C4-2B (cell line): ENCODE results near the gene SFTPB.

Experiments used
- H3K27ac ChIP-seq: fragments of 450-650 bp; 2 replicates; pipeline ENCODE4 v1.5.1; 2017
- CTCF ChIP-seq: fragments of 450-650 bp; conservative IDR thresholded peaks from 2 replicates; pipeline ENCODE4 v1.5.1; 2017; ENCODE audit warnings: mild to moderate bottlenecking
- ZFX ChIP-seq: fragments of 450-650 bp; IDR thresholded peaks from 2 replicates; pipeline ENCODE4 v1.6.1; 2017

The SFTPB gene

GRCh38 chr2:85681372-85681763, 13.4 kb upstream of the SFTPB start:
- no peak for TF ChIP-seq ZFX
- TF ChIP-seq CTCF = no peak
- no peak overlapping the region for H3K27ac ChIP-seq

GRCh38 chr2:85680707-85681371, 12.8 kb upstream of the SFTPB start:
- H3K27ac ChIP-seq = no peak overlapping the region
- TF ChIP-seq ZFX (no peak), CTCF (no peak)

- 0 out of 2 replicates have a peak overlapping the region, but pooled peaks have one; percentile 4 for H3K27ac ChIP-seq
- TF ChIP-seq CTCF (peak; percentile 97), ZFX (no peak)
Measured at GRCh38 chr2:85678794-85679672, 11.0 kb upstream of the SFTPB start.

- no peak overlapping the region for H3K27ac ChIP-seq
Measured at GRCh38 chr2:85678377-85678776, 10.4 kb upstream of the SFTPB start.

GRCh38 chr2:85675866-85676548, 8.0 kb upstream of the SFTPB start:
- no peak overlapping the region for H3K27ac ChIP-seq
- TF ChIP-seq CTCF (no peak), ZFX (no peak)

More at GRCh38 chr2:85678377-85678776, 10.4 kb upstream of the SFTPB start:
- TF ChIP-seq CTCF (no peak), ZFX (no peak)

GRCh38 chr2:85675427-85675826, 7.4 kb upstream of the SFTPB start:
- H3K27ac ChIP-seq = no peak overlapping the region
- TF ChIP-seq CTCF = no peak
- TF ChIP-seq ZFX = no peak

- TF ChIP-seq CTCF = no peak
- TF ChIP-seq ZFX = no peak
- H3K27ac ChIP-seq = no peak overlapping the region
Measured at GRCh38 chr2:85674417-85674816, 6.4 kb upstream of the SFTPB start.
